H9 (cell line): ENCODE measurements around the gene CACNA2D3. TPM values are rescaled to one million over a fixed set of nuclear protein-coding genes. Genes with fewer than 3 reads are reported as not detected.

Experiments used
- DNase-seq: peaks from one replicate; pipeline ENCODE4 v3.0.0-alpha.2; 2017
- H2AFZ ChIP-seq: one replicate; pipeline ENCODE4 v1.6.1; 2013; ENCODE audit warnings: mild to moderate bottlenecking, low read length, control low read depth, moderate library complexity
- H2AK5ac ChIP-seq: 2 replicates; pipeline ENCODE4 v1.6.1; 2013; ENCODE audit warnings: low read length, control low read depth, mixed read lengths; ENCODE audit not compliant: insufficient read length
- H2BK120ac ChIP-seq: one replicate; pipeline ENCODE4 v1.6.1; 2013; ENCODE audit warnings: low read depth, mild to moderate bottlenecking, low read length, control low read depth, inconsistent platforms; ENCODE audit not compliant: poor library complexity, severe bottlenecking
- H2BK12ac ChIP-seq: 2 replicates; pipeline ENCODE4 v1.6.1; 2013; ENCODE audit warnings: low read length, control low read depth, mixed read lengths, low read depth; ENCODE audit not compliant: insufficient read length
- H2BK15ac ChIP-seq: 2 replicates; pipeline ENCODE4 v1.6.1; 2013; ENCODE audit warnings: low read depth, low read length, control low read depth
- H2BK20ac ChIP-seq: one replicate; pipeline ENCODE4 v1.6.1; 2013; ENCODE audit warnings: low read depth, mild to moderate bottlenecking, low read length, control low read depth, inconsistent platforms; ENCODE audit not compliant: poor library complexity, severe bottlenecking
- H2BK5ac ChIP-seq: 2 replicates; pipeline ENCODE4 v1.6.1; 2013; ENCODE audit warnings: low read length, control low read depth, mixed read lengths; ENCODE audit not compliant: insufficient read length
- H3K14ac ChIP-seq: 2 replicates; pipeline ENCODE4 v1.6.1; 2013; ENCODE audit warnings: low read length, control low read depth; ENCODE audit not compliant: insufficient read depth
- H3K18ac ChIP-seq: 2 replicates; pipeline ENCODE4 v1.6.1; 2013; ENCODE audit warnings: low read depth, mild to moderate bottlenecking, mixed read lengths, low read length, control low read depth; ENCODE audit not compliant: insufficient read length
- H3K23ac ChIP-seq: 2 replicates; pipeline ENCODE4 v1.6.1; 2013; ENCODE audit warnings: low read length, control low read depth, mixed read lengths, low read depth; ENCODE audit not compliant: insufficient read length
- H3K23me2 ChIP-seq: 2 replicates; pipeline ENCODE4 v1.6.1; 2013; ENCODE audit warnings: low read depth, mild to moderate bottlenecking, mixed read lengths, low read length, control low read depth; ENCODE audit not compliant: insufficient read length, poor library complexity, severe bottlenecking
- H3K27ac ChIP-seq: 2 replicates; pipeline ENCODE4 v1.5.1; 2013; ENCODE audit warnings: low read length, control low read depth, mixed read lengths, low read depth; ENCODE audit not compliant: insufficient read length
- H3K27me3 ChIP-seq: 2 replicates; pipeline ENCODE4 v1.6.1; 2013; ENCODE audit warnings: low read length, control low read depth, inconsistent platforms; ENCODE audit not compliant: insufficient read depth
- H3K4ac ChIP-seq: 2 replicates; pipeline ENCODE4 v1.6.1; 2013; ENCODE audit warnings: low read depth, mild to moderate bottlenecking, control low read depth, inconsistent platforms, low read length, moderate library complexity
- H3K4me1 ChIP-seq: 2 replicates; pipeline ENCODE4 v1.6.1; 2013; ENCODE audit warnings: low read length, control low read depth, inconsistent platforms; ENCODE audit not compliant: insufficient read depth
- H3K4me2 ChIP-seq: 2 replicates; pipeline ENCODE4 v1.6.1; 2013; ENCODE audit warnings: low read length, control low read depth, mixed read lengths; ENCODE audit not compliant: insufficient read length, insufficient read depth
- H3K56ac ChIP-seq: 2 replicates; pipeline ENCODE4 v1.6.1; 2013; ENCODE audit warnings: low read depth, mild to moderate bottlenecking, mixed read lengths, low read length, control low read depth; ENCODE audit not compliant: insufficient read length
- H3K79me1 ChIP-seq: 2 replicates; pipeline ENCODE4 v1.6.1; 2013; ENCODE audit warnings: low read depth, mild to moderate bottlenecking, moderate library complexity, low read length, control low read depth, inconsistent platforms; ENCODE audit not compliant: insufficient read depth, poor library complexity, severe bottlenecking
- H3K79me2 ChIP-seq: 2 replicates; pipeline ENCODE4 v1.6.1; 2013; ENCODE audit warnings: low read length, control low read depth, inconsistent platforms; ENCODE audit not compliant: insufficient read depth
- H3K9ac ChIP-seq: 2 replicates; pipeline ENCODE4 v1.6.1; 2013; ENCODE audit warnings: low read length, control low read depth, mixed read lengths; ENCODE audit not compliant: insufficient read length; ENCODE audit errors: extremely low read depth
- H3K9me3 ChIP-seq: one replicate; pipeline ENCODE4 v1.6.1; 2013; ENCODE audit warnings: low read depth, low read length, inconsistent platforms; ENCODE audit not compliant: control insufficient read depth
- H3T11ph ChIP-seq: one replicate; pipeline ENCODE4 v1.6.1; 2013; ENCODE audit warnings: mild to moderate bottlenecking, low read length, control low read depth, inconsistent platforms
- H4K20me1 ChIP-seq: one replicate; pipeline ENCODE4 v1.6.1; 2013; ENCODE audit not compliant: control insufficient read depth, insufficient read length, insufficient read depth
- H4K5ac ChIP-seq: 2 replicates; pipeline ENCODE4 v1.6.1; 2013; ENCODE audit warnings: low read depth, mild to moderate bottlenecking, mixed read lengths, low read length, control low read depth; ENCODE audit not compliant: insufficient read length
- H4K8ac ChIP-seq: replicated peaks from 2 replicates; pipeline ENCODE4 v1.6.1; 2013; ENCODE audit warnings: low read length, control low read depth, mixed read lengths, low read depth; ENCODE audit not compliant: insufficient read length
- H4K91ac ChIP-seq: 2 replicates; pipeline ENCODE4 v1.6.1; 2013; ENCODE audit warnings: low read depth, mild to moderate bottlenecking, moderate library complexity, mixed read lengths, low read length, control low read depth; ENCODE audit not compliant: insufficient read length
- H3K27ac Mint-ChIP-seq, 3 experiments: 2 replicates in 2 of 3; 3 replicates in 1 of 3; pipeline ENCODE4 v1.8.0; 2020 to 2021; ENCODE audit warnings: mixed read lengths in 3 of 3, mild to moderate bottlenecking in 1 of 3, moderate library complexity in 1 of 3
- H3K27me3 Mint-ChIP-seq: 2 replicates; pipeline ENCODE4 v1.8.0; 2021; ENCODE audit warnings: low read depth, mild to moderate bottlenecking, moderate library complexity, mixed read lengths
- H3K36me3 Mint-ChIP-seq, 3 experiments: 2 replicates in 2 of 3; 3 replicates in 1 of 3; pipeline ENCODE4 v1.8.0; 2020 to 2021; ENCODE audit warnings: low read depth in 3 of 3, mixed read lengths in 3 of 3; ENCODE audit not compliant: insufficient read depth in 1 of 3
- H3K4me1 Mint-ChIP-seq, 2 experiments: 2 replicates each; pipeline ENCODE4 v1.8.0; 2020; ENCODE audit warnings: mixed read lengths in 2 of 2
- H3K4me3 Mint-ChIP-seq, 2 experiments: 2 replicates in 1 of 2; 3 replicates in 1 of 2; pipeline ENCODE4 v1.8.0; 2020 to 2021; ENCODE audit warnings: mild to moderate bottlenecking in 2 of 2, mixed read lengths in 2 of 2, moderate library complexity in 1 of 2
- H3K9me3 Mint-ChIP-seq, 2 experiments: 2 replicates in 1 of 2; 3 replicates in 1 of 2; pipeline ENCODE4 v1.8.0; 2020; ENCODE audit warnings: mild to moderate bottlenecking in 2 of 2, mixed read lengths in 2 of 2, moderate library complexity in 1 of 2
- WGBS: extraction: QIAGEN DNeasy Blood & Tissue Kit; methylation state at CpG from one replicate; pipeline ENCODE4 v1.1.7; 2013; ENCODE audit warnings: missing lambda C conversion rate, low lambda C conversion rate, mixed read lengths; ENCODE audit not compliant: insufficient read length; ENCODE audit errors: extremely low coverage; 5-methylcytosine and 5-hydroxymethylcytosine counted together
- total RNA-seq: library from RNA; stranded (reverse); gene quantifications from 2 replicates; pipeline ENCODE4 v1.2.1, GENCODE V29; 2021
- TF ChIP-seq, protein P1 (sequence below): fragments of 200-600 bp; sonication (generic); conservative IDR thresholded peaks from 3 replicates; pipeline ENCODE4 v1.8.0; 2021; ENCODE audit warnings: antibody characterized with exemption, mild to moderate bottlenecking

CACNA2D3 gene
- total RNA-seq, 1 experiment from 2014 or later: 3.2 TPM

DNA sequence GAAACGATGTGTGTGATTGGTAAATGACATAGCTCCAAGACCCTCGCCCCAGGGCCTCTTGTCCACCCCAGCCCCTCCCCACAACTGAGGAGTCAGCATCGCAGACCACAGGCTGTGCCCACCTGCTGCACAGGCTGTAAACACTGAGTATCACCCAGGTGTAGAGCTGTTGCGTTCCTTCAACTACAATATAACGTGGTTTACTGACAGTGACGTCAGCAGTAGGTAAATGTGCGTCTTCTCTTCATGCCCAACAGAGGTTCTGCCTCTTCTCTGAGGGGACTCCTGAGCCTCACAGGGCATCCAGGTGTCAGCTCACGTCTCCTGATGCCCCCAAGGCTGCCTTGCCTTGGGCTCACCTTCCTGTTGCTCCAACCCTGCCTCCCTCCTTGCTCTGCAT is 395.1 kb downstream of the CACNA2D3 start:
- no peak overlapping the region for H3K14ac ChIP-seq
- H3T11ph ChIP-seq: no peak overlapping the region
- H2BK120ac ChIP-seq: no peak overlapping the region
- no peak overlapping the region for H2BK12ac ChIP-seq
- no peak overlapping the region for H3K27ac ChIP-seq
- no peak overlapping the region for H4K8ac ChIP-seq
- no peak overlapping the region for H2BK15ac ChIP-seq
- DNase-seq: no peak
- H3K79me2 ChIP-seq: no peaks in the 10 kb centered on the region
- H4K20me1 ChIP-seq: no peaks in the 10 kb centered on the region
- no peaks in the 10 kb centered on the region for H3K27me3 ChIP-seq
- no CpG with 5 or more reads among the region's 8 CpGs for WGBS
- TF ChIP-seq, protein P1, sequence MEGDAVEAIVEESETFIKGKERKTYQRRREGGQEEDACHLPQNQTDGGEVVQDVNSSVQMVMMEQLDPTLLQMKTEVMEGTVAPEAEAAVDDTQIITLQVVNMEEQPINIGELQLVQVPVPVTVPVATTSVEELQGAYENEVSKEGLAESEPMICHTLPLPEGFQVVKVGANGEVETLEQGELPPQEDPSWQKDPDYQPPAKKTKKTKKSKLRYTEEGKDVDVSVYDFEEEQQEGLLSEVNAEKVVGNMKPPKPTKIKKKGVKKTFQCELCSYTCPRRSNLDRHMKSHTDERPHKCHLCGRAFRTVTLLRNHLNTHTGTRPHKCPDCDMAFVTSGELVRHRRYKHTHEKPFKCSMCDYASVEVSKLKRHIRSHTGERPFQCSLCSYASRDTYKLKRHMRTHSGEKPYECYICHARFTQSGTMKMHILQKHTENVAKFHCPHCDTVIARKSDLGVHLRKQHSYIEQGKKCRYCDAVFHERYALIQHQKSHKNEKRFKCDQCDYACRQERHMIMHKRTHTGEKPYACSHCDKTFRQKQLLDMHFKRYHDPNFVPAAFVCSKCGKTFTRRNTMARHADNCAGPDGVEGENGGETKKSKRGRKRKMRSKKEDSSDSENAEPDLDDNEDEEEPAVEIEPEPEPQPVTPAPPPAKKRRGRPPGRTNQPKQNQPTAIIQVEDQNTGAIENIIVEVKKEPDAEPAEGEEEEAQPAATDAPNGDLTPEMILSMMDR: no peak
- H3K4me3 Mint-ChIP-seq: no peak overlapping the region
- H2AK5ac ChIP-seq: no peak overlapping the region
- H3K4me1 ChIP-seq: no peaks in the 10 kb centered on the region
- H3K9ac ChIP-seq: no peak overlapping the region
- H2BK5ac ChIP-seq: no peak overlapping the region
- no peak overlapping the region for H3K4me2 ChIP-seq
- H3K27ac Mint-ChIP-seq: no peak overlapping the region
- H3K9me3 Mint-ChIP-seq: peaks cover 10 to 11% of the 10 kb centered on the region in 2 experiments; a peak in 4 of 5 replicates
- peaks cover 4% of the 10 kb centered on the region for H3K27me3 Mint-ChIP-seq
- no peak overlapping the region for H3K23ac ChIP-seq
- H4K5ac ChIP-seq: no peak overlapping the region
- H3K4ac ChIP-seq: no peak overlapping the region
- H2AFZ ChIP-seq: no peak overlapping the region
- H3K23me2 ChIP-seq: no peaks in the 10 kb centered on the region
- H4K91ac ChIP-seq: no peak overlapping the region
- H3K79me1 ChIP-seq: no peaks in the 10 kb centered on the region
- H3K18ac ChIP-seq: no peak overlapping the region
- H3K56ac ChIP-seq: no peak overlapping the region
- H3K4me1 Mint-ChIP-seq: peaks cover 0 to 2% of the 10 kb centered on the region in 2 experiments; a peak in 1 of 4 replicates
- peaks cover 0 to 5% (median 3%) of the 10 kb centered on the region in 3 experiments; a peak in 2 of 7 replicates for H3K36me3 Mint-ChIP-seq
- no peak overlapping the region for H2BK20ac ChIP-seq
- H3K9me3 ChIP-seq: no peaks in the 10 kb centered on the region
